ENCODE measurements around the gene CEP131.

CEP131 gene

DNA sequence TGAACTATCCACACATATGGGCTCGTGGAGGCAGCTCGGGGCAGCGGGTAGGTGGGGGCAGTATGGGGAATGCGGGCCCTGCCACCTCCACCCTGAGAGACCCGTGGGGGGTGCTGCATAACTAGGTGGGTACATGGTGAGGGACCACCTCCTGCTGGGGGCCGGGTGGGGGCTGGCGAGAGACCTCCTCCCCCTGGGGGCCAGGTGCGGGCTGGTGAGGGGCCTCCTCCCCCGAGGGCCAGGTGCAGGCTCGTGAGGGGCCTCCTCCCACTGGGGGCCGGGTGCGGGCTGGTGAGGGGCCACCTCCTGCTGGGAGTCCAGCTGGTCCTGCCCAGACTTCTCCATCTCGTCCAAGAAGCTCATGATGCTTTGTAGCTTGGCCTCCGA, 25.4 kb downstream of the CEP131 start:
- no peak for DNase-seq

GRCh38 chr17:81196505-81197408, 26.0 kb downstream of the CEP131 start:
- DNase-seq = no peak

GRCh38 chr17:81195941-81196495, 26.7 kb downstream of the CEP131 start:
- DNase-seq = no peak

- no peak for DNase-seq
Observed at GRCh38 chr17:81194941-81195901, 27.5 kb downstream of the CEP131 start.

DNA sequence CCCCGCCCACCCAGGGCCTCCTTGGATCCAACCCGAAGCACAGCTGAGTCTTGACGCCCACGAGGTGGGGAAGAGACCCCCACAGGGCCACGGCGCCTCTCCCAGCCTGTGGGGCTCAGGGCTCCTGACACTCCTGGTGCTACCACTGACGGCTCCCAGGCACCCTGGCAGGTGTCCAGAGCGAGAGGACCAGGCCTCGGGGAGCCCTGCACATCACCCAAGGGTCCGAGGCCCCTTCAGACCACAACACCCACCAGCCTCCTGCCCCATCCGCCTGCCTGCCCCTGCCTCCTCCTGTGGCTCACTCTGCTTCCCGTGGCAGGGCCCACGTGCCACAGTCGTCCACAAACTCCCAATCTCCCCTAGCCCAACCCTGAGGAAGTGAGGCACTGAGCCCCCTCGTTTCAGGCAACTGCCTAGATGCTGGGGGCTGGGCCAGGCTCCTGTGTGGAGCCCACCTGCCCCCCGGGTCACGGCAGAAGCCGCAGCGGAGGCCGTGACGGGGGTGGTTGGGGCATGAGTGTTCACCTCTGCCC, 28.5 kb downstream of the CEP131 start:
- no peak for DNase-seq

DNA sequence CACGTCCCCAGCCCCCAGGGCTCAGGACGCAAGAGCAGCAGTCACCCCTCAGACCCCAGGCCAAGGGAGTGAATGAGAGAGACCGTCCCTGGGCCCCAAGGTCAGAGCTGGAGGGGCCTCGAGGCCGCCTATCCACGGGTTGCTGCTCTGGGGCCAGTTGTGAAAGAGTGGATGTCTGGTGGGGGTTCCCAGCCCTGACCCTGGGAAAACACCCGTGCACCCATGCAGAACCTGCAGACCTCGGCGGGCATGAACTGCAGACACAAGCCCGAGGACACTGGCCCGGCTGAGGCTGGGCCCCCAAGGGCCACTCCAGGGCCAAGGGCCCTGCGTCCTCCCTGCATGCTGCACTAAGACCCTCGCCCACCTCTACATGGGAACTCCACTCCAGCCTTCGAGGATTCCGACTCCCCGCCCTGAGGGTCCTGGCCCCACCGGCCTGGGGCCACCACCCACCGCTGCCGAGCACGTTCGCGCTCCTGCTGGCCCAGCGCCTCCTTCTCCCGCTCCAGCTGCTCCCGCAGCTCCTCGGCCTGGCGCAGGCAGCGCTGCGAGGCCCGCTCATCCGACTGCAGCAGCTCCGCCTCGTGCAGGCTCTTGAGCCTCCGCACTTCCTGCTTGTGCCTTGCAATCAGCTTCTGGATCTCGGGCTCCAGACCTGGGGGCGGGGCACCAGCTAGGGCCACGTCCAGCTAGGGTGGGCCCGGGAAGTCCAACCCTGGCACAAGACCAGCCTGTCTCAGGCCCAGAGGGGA, 29.1 kb downstream of the CEP131 start:
- no peak for DNase-seq

GRCh38 chr17:81193051-81193410, 29.7 kb downstream of the CEP131 start:
- DNase-seq = no peak

DNA sequence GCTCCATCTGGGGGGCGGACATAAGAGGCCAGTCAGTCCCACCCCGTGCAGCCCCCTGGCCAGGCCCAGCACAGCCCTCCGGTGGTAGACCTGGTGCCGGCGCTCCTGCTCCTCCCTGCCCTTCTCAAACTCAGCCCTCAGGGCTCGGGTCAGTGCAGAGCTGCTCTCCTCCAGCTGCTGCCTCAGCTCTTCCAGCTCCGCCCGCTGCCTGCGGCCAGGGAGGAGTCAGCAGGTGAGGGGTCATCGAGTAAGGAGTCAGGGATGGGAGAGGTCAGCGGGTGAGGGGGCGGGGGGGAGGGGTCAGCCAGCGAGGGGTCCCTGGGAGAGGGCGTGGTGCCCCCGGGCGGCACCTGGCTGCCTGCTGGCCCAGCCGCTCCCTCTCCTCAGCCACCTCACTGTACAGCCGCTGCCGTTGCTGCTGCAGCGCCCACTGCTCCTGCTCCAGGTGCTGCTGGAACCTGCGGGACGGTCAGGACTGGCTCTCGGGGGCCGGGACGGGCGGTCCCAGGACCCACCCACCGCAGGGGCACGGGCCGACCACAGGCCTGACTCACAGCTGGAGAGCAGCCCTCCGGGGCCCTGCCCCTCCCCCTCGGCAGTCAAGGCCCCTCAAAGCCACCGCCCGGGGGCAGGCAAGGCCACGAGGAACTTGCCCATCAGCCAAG, 30.2 kb downstream of the CEP131 start:
- DNase-seq = no peak

DNA sequence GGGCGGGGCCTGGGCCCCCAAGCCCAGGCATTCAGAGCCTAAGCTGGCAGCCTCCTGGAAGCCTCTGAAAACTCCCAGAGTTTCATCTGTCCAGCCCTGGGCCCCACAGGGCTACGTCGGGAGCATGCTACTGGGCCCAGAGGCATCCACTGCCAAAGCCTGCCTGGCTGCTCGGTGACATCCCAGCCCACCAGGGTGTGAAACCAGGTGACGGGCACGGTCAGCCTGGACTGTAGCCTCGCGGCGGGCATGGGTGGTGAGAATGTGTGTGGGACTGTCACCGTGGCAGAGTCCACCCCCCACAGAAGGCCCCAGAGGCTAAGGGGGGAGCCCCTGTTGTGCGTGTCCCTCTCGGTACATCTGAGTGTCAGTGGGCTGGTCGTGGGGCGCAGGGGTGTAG, 31.1 kb downstream of the CEP131 start:
- no peak for DNase-seq

DNA sequence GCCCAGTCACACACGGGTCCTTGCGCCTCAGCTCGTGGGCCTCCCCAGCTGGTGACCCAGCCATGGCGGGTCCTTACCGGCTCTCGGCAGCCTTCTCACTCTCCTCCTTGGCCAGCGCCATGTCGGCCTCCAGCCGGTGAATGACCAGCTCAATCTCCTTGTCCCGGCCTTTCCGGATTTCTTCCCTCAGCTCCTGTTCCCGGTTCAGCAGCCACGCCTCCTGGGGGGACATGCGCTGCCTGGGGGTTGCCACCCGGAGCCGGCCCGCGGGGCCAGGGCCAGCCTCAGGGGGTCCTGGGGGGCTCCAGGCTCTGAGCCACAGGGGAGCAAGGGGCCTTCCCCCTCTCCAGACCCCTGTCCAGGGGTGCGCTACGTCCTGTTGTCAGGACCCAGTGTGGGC, 31.6 kb downstream of the CEP131 start:
- DNase-seq = no peak

GRCh38 chr17:81190591-81190990, 32.2 kb downstream of the CEP131 start:
- no peak for DNase-seq

DNA sequence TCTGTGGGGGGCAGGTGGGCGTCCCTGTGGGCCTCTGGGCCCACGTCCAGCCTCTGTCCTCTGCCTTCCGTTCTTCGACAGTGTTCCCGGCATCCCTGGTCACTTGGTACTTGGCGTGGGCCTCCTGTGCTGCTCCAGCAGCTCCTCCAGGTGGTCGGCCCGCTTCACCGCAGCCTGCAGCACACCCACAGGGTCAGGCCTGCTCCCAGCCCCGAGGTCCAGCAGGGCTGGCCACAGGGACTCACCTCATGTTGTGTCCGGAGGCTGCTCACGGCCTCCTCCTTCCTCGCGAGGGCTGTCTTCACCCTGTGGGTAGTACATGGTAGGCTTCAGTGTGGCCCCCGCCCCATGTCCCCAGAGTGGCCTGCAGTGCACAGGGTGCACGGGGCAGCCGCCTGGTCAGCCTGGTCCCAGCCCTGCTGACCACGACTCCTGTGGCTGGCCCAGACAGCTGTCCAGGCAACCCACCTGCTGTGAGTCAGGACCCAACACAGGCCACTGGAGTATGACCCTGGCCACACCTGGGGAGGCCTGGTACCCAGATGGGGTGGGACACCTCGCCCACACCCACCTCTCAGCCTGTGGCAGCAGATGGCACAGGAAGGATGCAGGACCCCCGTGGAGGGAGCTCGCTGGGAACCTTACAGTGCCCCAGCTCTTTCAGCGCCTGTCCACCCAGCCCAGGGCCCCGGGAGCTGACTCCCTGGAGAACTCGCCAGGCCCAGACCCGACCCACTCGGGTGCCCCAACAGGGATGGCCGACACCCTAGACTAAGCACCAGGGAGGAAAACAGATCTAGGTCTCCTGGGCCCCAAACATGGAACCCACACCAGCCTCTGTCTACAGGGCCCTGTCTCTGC, 32.9 kb downstream of the CEP131 start:
- DNase-seq = no peak

- no peak for DNase-seq
Observed at GRCh38 chr17:81189016-81189415, 33.7 kb downstream of the CEP131 start.

- DNase-seq = no peak
Observed at GRCh38 chr17:81188491-81188840, 34.3 kb downstream of the CEP131 start.

GRCh38 chr17:81187586-81188490, 34.9 kb downstream of the CEP131 start:
- DNase-seq = no peak

GRCh38 chr17:81187120-81187519, 35.6 kb downstream of the CEP131 start:
- DNase-seq = no peak

- DNase-seq = no peak
Observed at GRCh38 chr17:81186203-81186602, 36.6 kb downstream of the CEP131 start.

DNA sequence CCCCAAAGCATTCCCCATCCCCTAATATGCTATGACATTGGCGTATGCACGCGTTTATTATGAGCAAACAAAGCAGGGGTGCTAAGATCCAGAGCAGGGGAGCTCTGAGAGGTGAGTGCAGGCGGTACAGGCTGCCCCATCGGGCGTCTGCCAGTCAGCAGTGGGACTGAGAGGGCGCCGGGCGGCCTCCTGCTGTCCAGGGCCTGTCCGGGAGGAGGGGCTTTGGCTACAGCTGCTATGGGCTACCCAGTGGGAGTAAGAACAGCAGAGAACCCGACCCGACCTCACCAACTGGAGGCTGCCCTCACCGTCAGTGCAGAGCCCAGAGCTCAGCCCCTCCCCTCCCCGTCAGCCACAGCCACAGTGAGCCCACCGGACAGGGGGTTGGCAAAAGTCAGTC, 38.2 kb downstream of the CEP131 start:
- no peak for DNase-seq

DNA sequence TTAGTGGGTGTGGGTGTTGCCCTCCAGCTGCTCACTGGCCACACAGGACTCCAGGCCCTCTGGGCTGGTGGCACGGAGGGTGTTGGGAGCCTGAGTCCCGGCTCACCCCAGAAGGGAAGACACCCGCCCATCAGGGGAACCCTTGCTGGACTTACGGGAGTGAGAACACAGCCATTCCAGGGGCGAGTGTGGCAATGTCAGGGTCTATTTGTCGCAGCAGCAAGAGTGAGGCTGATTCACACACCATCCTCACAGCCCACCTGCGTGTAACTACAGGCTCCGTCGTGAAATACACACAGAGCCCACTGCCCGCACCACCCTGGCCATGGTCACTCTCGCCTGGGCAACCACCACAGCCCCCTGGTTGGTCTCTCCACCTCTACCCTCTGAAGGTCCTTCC, 39.0 kb downstream of the CEP131 start:
- no peak for DNase-seq

DNA sequence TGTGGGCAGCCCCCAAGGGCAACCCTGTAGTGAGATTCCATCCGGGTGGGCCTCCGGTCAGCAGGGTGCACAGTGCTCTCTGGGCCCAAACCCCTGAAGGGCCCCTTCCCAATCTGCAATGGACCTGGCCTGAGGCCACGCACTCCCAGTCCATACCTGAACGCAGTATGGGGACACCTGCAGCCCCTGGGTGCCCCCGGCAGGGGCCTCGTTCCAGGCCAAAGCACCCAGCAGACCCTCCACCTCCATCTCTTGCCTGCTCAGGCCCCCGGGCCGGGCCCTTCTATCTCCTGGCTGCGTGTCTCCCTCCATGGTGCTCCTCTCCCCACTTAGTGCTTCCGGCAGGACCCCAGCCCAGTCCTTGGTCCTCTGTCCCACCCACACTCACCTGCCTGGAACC, 39.4 kb downstream of the CEP131 start:
- DNase-seq = no peak

Measured in fibroblast of upper back skin (primary cell).